B cell (primary cell): Measurements from ENCODE around the gene PAM. TPM values are rescaled to one million over a fixed set of nuclear protein-coding genes. Genes with fewer than 3 reads are reported as not detected.

ENCODE experiments used
- ATAC-seq: fragments of 200-7000 bp; cut with Tn5 transposase; one replicate; pipeline ENCODE4 v1.10.0; 2021; ENCODE audit warnings: low read depth, mild to moderate bottlenecking, moderate number of reproducible peaks, moderate library complexity
- CTCF ChIA-PET: fragments of 350-600 bp; sonication (Branson Sonifier 250); formaldehyde crosslinking; loops from one replicate; lab custom pipeline; 2021; ENCODE audit warnings: antibody characterized with exemption, inconsistent platforms; lab: Charles Lee
- POLR2A ChIA-PET: fragments of 350-600 bp; sonication (Branson Sonifier 250); formaldehyde crosslinking; loops from one replicate; lab custom pipeline; 2021; ENCODE audit warnings: antibody characterized with exemption; lab: Charles Lee
- DNase-seq: peaks from one replicate; pipeline ENCODE4 v3.0.0; 2013
- H2AFZ ChIP-seq: 2 replicates; pipeline ENCODE4 v1.6.1; 2012; ENCODE audit warnings: mild to moderate bottlenecking, low read depth, low read length; ENCODE audit not compliant: insufficient read depth, poor library complexity, severe bottlenecking
- H3K27ac ChIP-seq, 2 donors: 1 replicate in 1 of 2; 2 replicates in 1 of 2; pipeline ENCODE4 v1.5.1; 2012 to 2013; ENCODE audit warnings: low read length in 2 of 2, mild to moderate bottlenecking in 2 of 2, moderate library complexity in 1 of 2
- H3K27me3 ChIP-seq, 4 experiments: fragments of 200-600 bp in 1 of 4; sonication (generic) in 1 of 4; replicated peaks in 1 of 4; 1 replicate in 2 of 4; 2 replicates in 2 of 4; pipeline versions ENCODE4 v1.6.1 to v1.7.0; 2013 to 2016; ENCODE audit warnings: low read length in 3 of 4, mild to moderate bottlenecking in 2 of 4, mixed read lengths in 1 of 4, moderate library complexity in 1 of 4; ENCODE audit not compliant: insufficient read depth in 4 of 4, control insufficient read depth in 3 of 4; ENCODE audit errors: control extremely low read depth in 1 of 4
- H3K36me3 ChIP-seq, 2 experiments: replicated peaks in 1 of 2; 1 replicate in 1 of 2; 2 replicates in 1 of 2; pipeline versions ENCODE4 v1.6.1 to v1.7.1; 2013; ENCODE audit warnings: low read length in 1 of 2; ENCODE audit not compliant: insufficient read depth in 2 of 2, control insufficient read depth in 1 of 2; ENCODE audit errors: control extremely low read depth in 1 of 2, extremely low read depth in 1 of 2
- H3K4me1 ChIP-seq, 2 donors: fragments of 200-600 bp in 1 of 2; sonication (generic) in 1 of 2; 1 replicate in 1 of 2; 2 replicates in 1 of 2; pipeline versions ENCODE4 v1.5.1 to v1.6.1; 2013 to 2017; ENCODE audit warnings: low read length in 2 of 2; ENCODE audit not compliant: control insufficient read depth in 2 of 2, insufficient read depth in 2 of 2
- H3K4me2 ChIP-seq: replicated peaks from 2 replicates; pipeline ENCODE3; 2012; ENCODE audit warnings: mild to moderate bottlenecking, low read depth, low read length; ENCODE audit not compliant: poor library complexity, severe bottlenecking
- H3K4me3 ChIP-seq, 5 experiments: fragments of 200-600 bp in 1 of 5; sonication (generic) in 1 of 5; 1 replicate in 3 of 5; 2 replicates in 2 of 5; pipeline versions ENCODE4 v1.5.1 to v1.7.0; 2011 to 2016; ENCODE audit warnings: low read length in 4 of 5, mild to moderate bottlenecking in 4 of 5, low read depth in 2 of 5, control low read depth in 1 of 5, moderate library complexity in 1 of 5; ENCODE audit not compliant: insufficient read depth in 1 of 5; ENCODE audit errors: control extremely low read depth in 1 of 5, extremely low read depth in 1 of 5
- H3K79me2 ChIP-seq: fragments of 200-600 bp; sonication (generic); one replicate; pipeline ENCODE4 v1.6.0; 2016; ENCODE audit warnings: low read length; ENCODE audit not compliant: control insufficient read depth, insufficient read depth
- H3K9ac ChIP-seq: fragments of 200-600 bp; sonication (generic); 2 replicates; pipeline ENCODE4 v1.6.1; 2017; ENCODE audit warnings: mild to moderate bottlenecking, low read length, moderate library complexity
- H3K9me3 ChIP-seq, 3 donors: one replicate each; pipeline versions ENCODE4 v1.6.1 to v1.7.1; 2013; ENCODE audit warnings: low read length in 2 of 3; ENCODE audit not compliant: control insufficient read depth in 2 of 3, insufficient read depth in 1 of 3; ENCODE audit errors: control extremely low read depth in 1 of 3
- H4K20me1 ChIP-seq: 2 replicates; pipeline ENCODE4 v1.6.0; 2012; ENCODE audit warnings: mild to moderate bottlenecking, low read length; ENCODE audit not compliant: insufficient read depth, control insufficient read depth, poor library complexity, severe bottlenecking
- H3K27ac Mint-ChIP-seq: one replicate; pipeline ENCODE4 v1.8.0; 2021; ENCODE audit warnings: mixed read lengths
- H3K27me3 Mint-ChIP-seq: one replicate; pipeline ENCODE4 v1.8.0; 2021; ENCODE audit warnings: mixed read lengths
- H3K4me1 Mint-ChIP-seq: one replicate; pipeline ENCODE4 v1.8.0; 2021; ENCODE audit warnings: mixed read lengths
- H3K4me3 Mint-ChIP-seq: one replicate; pipeline ENCODE4 v1.8.0; 2021; ENCODE audit warnings: mixed read lengths
- H3K9me3 Mint-ChIP-seq: one replicate; pipeline ENCODE4 v1.8.0; 2022; ENCODE audit warnings: mixed read lengths; ENCODE audit not compliant: insufficient read depth
- EZH2 ChIP-seq: IDR thresholded peaks from 2 replicates; pipeline ENCODE4 v1.6.1; 2012; ENCODE audit warnings: borderline replicate concordance, low read depth, mild to moderate bottlenecking, moderate library complexity, low read length; ENCODE audit not compliant: insufficient read depth, poor library complexity, severe bottlenecking
- WGBS: methylation state at CpG from one replicate; pipeline ENCODE4 v1.1.5; 2013; ENCODE audit warnings: missing lambda C conversion rate; ENCODE audit not compliant: insufficient coverage; 5-methylcytosine and 5-hydroxymethylcytosine counted together
- intact Hi-C: fragments of 100-400 bp; cut with micrococcal nuclease; formaldehyde crosslinking; loops from one replicate; pipeline ENCODE4 v1.10.0; 2022
- polyA plus RNA-seq: library from polyadenylated mRNA; depleted of rRNA; stranded (reverse); fragments of >200 nt; gene quantifications from 2 replicates; pipeline ENCODE4 v1.2.3, GENCODE V29; 2012
- total RNA-seq, 2 donors: library from RNA; stranded (reverse); fragments of 120-200 nt in 1 of 2; gene quantifications; 1 replicate in 1 of 2; 2 replicates in 1 of 2; pipeline versions ENCODE4 v1.2.3 to v1.2.4, GENCODE V29; 2013 to 2022
- TF ChIP-seq, protein P1 (sequence below): fragments of 200-600 bp; IDR thresholded peaks from one replicate; pipeline ENCODE4 v1.8.0; 2022; ENCODE audit warnings: antibody characterized with exemption, mild to moderate bottlenecking

PAM gene
- total and polyA plus RNA-seq, 2 donors (not counting 1 experiment from before 2014, with no cell fraction given) = 1.00 to 34.8 TPM

GRCh38 chr5:102767862-102768261 is 12.8 kb downstream of the PAM start:
- ATAC-seq (no peak), DNase-seq (no peak)
- H3K27ac ChIP-seq = no peak overlapping the region
- no peak overlapping the region for H3K4me2 ChIP-seq
- no peaks in the 10 kb centered on the region for H4K20me1 ChIP-seq
- Mint-ChIP-seq H3K27ac (no peak overlapping the region), H3K4me3 (no peak overlapping the region), H3K27me3 (no peaks in the 10 kb centered on the region), H3K4me1 (peaks cover 7% of the 10 kb centered on the region), H3K9me3 (no peaks in the 10 kb centered on the region)
- no peak for TF ChIP-seq EZH2
- TF ChIP-seq, protein P1, sequence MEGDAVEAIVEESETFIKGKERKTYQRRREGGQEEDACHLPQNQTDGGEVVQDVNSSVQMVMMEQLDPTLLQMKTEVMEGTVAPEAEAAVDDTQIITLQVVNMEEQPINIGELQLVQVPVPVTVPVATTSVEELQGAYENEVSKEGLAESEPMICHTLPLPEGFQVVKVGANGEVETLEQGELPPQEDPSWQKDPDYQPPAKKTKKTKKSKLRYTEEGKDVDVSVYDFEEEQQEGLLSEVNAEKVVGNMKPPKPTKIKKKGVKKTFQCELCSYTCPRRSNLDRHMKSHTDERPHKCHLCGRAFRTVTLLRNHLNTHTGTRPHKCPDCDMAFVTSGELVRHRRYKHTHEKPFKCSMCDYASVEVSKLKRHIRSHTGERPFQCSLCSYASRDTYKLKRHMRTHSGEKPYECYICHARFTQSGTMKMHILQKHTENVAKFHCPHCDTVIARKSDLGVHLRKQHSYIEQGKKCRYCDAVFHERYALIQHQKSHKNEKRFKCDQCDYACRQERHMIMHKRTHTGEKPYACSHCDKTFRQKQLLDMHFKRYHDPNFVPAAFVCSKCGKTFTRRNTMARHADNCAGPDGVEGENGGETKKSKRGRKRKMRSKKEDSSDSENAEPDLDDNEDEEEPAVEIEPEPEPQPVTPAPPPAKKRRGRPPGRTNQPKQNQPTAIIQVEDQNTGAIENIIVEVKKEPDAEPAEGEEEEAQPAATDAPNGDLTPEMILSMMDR = no peak
- H3K4me3 ChIP-seq = no peak overlapping the region
- no peaks in the 10 kb centered on the region for H3K4me1 ChIP-seq
- no peaks in the 10 kb centered on the region for H3K79me2 ChIP-seq
- no peak overlapping the region for H3K9ac ChIP-seq
- no peaks in the 10 kb centered on the region for H3K36me3 ChIP-seq
- H3K27me3 ChIP-seq = no peaks in the 10 kb centered on the region
- ChIA-PET CTCF (no interaction called here), POLR2A (no interaction called here)
- no peaks in the 10 kb centered on the region for H3K9me3 ChIP-seq
- intact Hi-C loops = no loop called here
- WGBS = 70% methylated on average over 2 of the region's 2 CpGs
- no peak overlapping the region for H2AFZ ChIP-seq

- ATAC-seq = no peak
- Mint-ChIP-seq H3K4me1 (peaks cover 4% of the 10 kb centered on the region), H3K4me3 (no peak overlapping the region), H3K27me3 (no peaks in the 10 kb centered on the region), H3K9me3 (no peaks in the 10 kb centered on the region), H3K27ac (no peak overlapping the region)
- Histone ChIP-seq H4K20me1 (no peaks in the 10 kb centered on the region), H3K79me2 (no peaks in the 10 kb centered on the region), H3K4me2 (no peak overlapping the region), H3K27me3 (no peaks in the 10 kb centered on the region), H3K9ac (no peak overlapping the region), H3K36me3 (no peaks in the 10 kb centered on the region), H3K9me3 (no peaks in the 10 kb centered on the region), H2AFZ (no peak overlapping the region), H3K27ac (no peak overlapping the region), H3K4me1 (no peaks in the 10 kb centered on the region), H3K4me3 (no peak overlapping the region)
- WGBS = no CpG with 5 or more reads among the region's 3 CpGs
- CTCF ChIA-PET = no interaction called here
- no peak for DNase-seq
- POLR2A ChIA-PET = no interaction called here
- intact Hi-C loops = no loop called here
- TF ChIP-seq, protein P1 = no peak
- no peak for TF ChIP-seq EZH2
Observed at GRCh38 chr5:102770803-102771202, 15.7 kb downstream of the PAM start.
